Lower leg skin (tissue), 4 donors: ENCODE results near the gene SLC26A9. TPM values are rescaled to one million over a fixed set of nuclear protein-coding genes. Genes with fewer than 3 reads are reported as not detected.
A peak's percentile ranks its signal among the peaks of the same experiment; 100 is the strongest.

Experiments used
- DNase-seq, 2 donors: peaks; one replicate each; pipeline ENCODE4 v3.0.0-alpha.2; 2019; ENCODE audit warnings: low spot score in 2 of 2
- H3K4me3 ChIP-seq: fragments of 200-600 bp; sonication (generic); 2 replicates; pipeline ENCODE4 v1.5.1; 2017; ENCODE audit warnings: mild to moderate bottlenecking, low read depth; ENCODE audit not compliant: poor library complexity, severe bottlenecking
- CTCF ChIP-seq, 3 donors: fragments of 450-650 bp; IDR thresholded peaks; one replicate each; pipeline ENCODE4 v1.5.1; 2016; ENCODE audit warnings: antibody characterized with exemption in 3 of 3, mild to moderate bottlenecking in 3 of 3, moderate library complexity in 2 of 3
- POLR2A ChIP-seq, 2 donors: fragments of 450-650 bp; IDR thresholded peaks; one replicate each; pipeline ENCODE4 v1.6.1; 2016 to 2017; ENCODE audit warnings: antibody characterized with exemption in 2 of 2, mild to moderate bottlenecking in 1 of 2, moderate library complexity in 1 of 2
- WGBS, 2 donors: methylation state at CpG; one replicate each; pipeline ENCODE4 v1.1.5; 2018; 5-methylcytosine and 5-hydroxymethylcytosine counted together
- intact Hi-C: fragments of 100-400 bp; cut with DNase I; formaldehyde crosslinking; loops from one replicate; pipeline ENCODE4 v1.15.0; 2023; ENCODE audit warnings: low total_unique reads
- total RNA-seq, 4 donors: library from RNA; depleted of rRNA; stranded (reverse); fragments of >200 nt; gene quantifications; one replicate each; pipeline ENCODE4 v1.1.0, GENCODE V29; 2016

SLC26A9 gene
- total RNA-seq, 4 donors from 2014 or later, result 2.7 to 14.8 (median 5.4) TPM

- WGBS, 2 donors, result 36 to 49% methylated on average over 2 of the region's 2 CpGs
- no peak overlapping the region for H3K4me3 ChIP-seq
- DNase-seq, result no peak
- TF ChIP-seq POLR2A (IDR thresholded peaks at IDR 0.05) (no peak), CTCF (IDR thresholded peaks at IDR 0.05) (no peak)
- intact Hi-C loops, result no loop called here
Measured at GRCh38 chr1:205986861-205987260, 43.6 kb upstream of the SLC26A9 start.

DNA sequence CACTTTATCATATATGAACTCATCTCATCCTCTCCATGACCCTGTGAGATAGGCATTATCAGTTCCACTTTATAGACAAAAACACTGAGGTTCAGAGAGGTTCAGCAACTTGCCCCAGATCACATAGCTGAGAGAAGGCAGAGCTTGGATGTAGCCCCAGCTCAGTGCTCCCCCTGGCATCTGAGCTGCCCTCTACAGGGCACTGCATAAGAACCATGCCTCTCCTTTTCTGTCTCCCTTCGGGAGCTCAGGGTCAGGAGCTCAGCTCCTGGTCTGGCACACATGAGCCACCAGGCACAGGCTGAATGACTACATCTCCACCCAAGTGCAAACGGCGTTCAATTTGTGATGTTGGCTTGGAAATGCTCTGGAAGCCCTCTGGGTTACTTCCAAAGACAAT lies 43.0 kb upstream of the SLC26A9 start:
- intact Hi-C loops, result no loop called here
- DNase-seq, result no peak
- TF ChIP-seq CTCF (IDR thresholded peaks at IDR 0.05) (no peak), POLR2A (IDR thresholded peaks at IDR 0.05) (no peak)
- no peak overlapping the region for H3K4me3 ChIP-seq
- 35 to 42% methylated on average over 3 of the region's 3 CpGs for WGBS, 2 donors

GRCh38 chr1:205985330-205986005 lies 42.2 kb upstream of the SLC26A9 start:
- H3K4me3 ChIP-seq, result no peak overlapping the region
- intact Hi-C loops, result no loop called here
- TF ChIP-seq POLR2A (IDR thresholded peaks at IDR 0.05), result no peak
- no peak for TF ChIP-seq CTCF (IDR thresholded peaks at IDR 0.05)
- DNase-seq, result no peak
- 49 to 71% methylated on average over 9 of the region's 9 CpGs for WGBS, 2 donors

GRCh38 chr1:205983925-205984725 lies 40.9 kb upstream of the SLC26A9 start:
- peak; percentile 66 to 92 for DNase-seq
- no peak overlapping the region for H3K4me3 ChIP-seq
- WGBS, 2 donors, result 23 to 26% methylated on average over 14 of the region's 14 CpGs
- intact Hi-C loops, result loop anchor here (5.0 kb wide), 1 partner anchor 128 kb away; no protein-coding TSS in a partner anchor
- TF ChIP-seq CTCF (IDR thresholded peaks at IDR 0.05) (peak in 1 of 3 donors; percentile 62), POLR2A (IDR thresholded peaks at IDR 0.05) (no peak)

- 89 to 100% methylated on average over 1 of the region's 1 CpG for WGBS, 2 donors
- TF ChIP-seq CTCF (IDR thresholded peaks at IDR 0.05) (no peak), POLR2A (IDR thresholded peaks at IDR 0.05) (no peak)
- no peak overlapping the region for H3K4me3 ChIP-seq
- no peak for DNase-seq
- intact Hi-C loops, result loop anchor here (5.0 kb wide), 1 partner anchor 131 kb away; no protein-coding TSS in a partner anchor
Measured at GRCh38 chr1:205981257-205981656, 38.0 kb upstream of the SLC26A9 start.
